ENCODE data around the gene PCNX1. TPM values are rescaled to one million over a fixed set of nuclear protein-coding genes. Genes with fewer than 3 reads are reported as not detected.
A peak's percentile ranks its signal among the peaks of the same experiment; 100 is the strongest.

The PCNX1 gene
- total and polyA plus RNA-seq, 2 donors (not counting 1 experiment from before 2014, with no cell fraction given), result 35.7 to 69.4 TPM

DNA sequence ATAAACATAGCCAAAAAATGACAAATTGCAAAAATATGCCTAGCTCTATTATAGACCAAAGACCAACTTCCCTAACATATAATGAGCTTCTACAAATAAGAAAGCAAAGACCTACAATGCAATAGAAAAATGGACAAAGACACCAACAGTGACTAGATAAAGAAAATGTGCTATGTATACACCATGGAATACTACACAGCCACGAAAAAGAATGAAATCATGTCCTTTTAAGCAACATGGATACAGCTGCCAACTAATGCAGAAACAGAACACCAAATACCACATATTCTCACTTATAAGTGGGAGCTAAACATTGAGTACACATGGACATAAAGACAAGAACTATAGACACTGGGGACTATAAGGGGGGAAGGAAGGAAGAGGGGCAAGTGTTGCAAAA, 10.9 kb upstream of the PCNX1 start:
- Histone ChIP-seq H3K36me3 (ENCODE audit: control insufficient read depth, insufficient read depth, low read length) (no peaks in the 10 kb centered on the region), H3K27me3 (ENCODE audit: control insufficient read depth, insufficient read depth, low read length) (no peaks in the 10 kb centered on the region), H3K9me3 (ENCODE audit: control insufficient read depth, insufficient read depth, low read depth, low read length) (no peaks in the 10 kb centered on the region), H3K79me2 (ENCODE audit: control insufficient read depth, insufficient read depth, low read length) (no peaks in the 10 kb centered on the region), H3K4me2 (ENCODE audit: extremely low read depth, insufficient read depth, low read length) (no peak overlapping the region), H3K9ac (ENCODE audit: insufficient read depth, low read length) (no peak overlapping the region), H3K27ac (ENCODE audit: insufficient read depth, low read length) (no peak overlapping the region), H3K4me3 (replicated peaks in 1 of 4; ENCODE audit: control extremely low read depth in 1 of 4, insufficient read depth in 1 of 4, low read depth in 3 of 4, low read length in 4 of 4) (no peak overlapping the region), H4K20me1 (ENCODE audit: control insufficient read depth, extremely low read depth, insufficient read depth, low read length) (no peaks in the 10 kb centered on the region), H2AFZ (ENCODE audit: low read length) (no peak overlapping the region), H3K4me1 (ENCODE audit: control insufficient read depth, extremely low read depth, insufficient read depth, low read length) (peaks cover 16% of the 10 kb centered on the region)
- DNase-seq (ENCODE audit: low read depth in 2 of 2), result no peak
- TF ChIP-seq EZH2 (IDR thresholded peaks at IDR 0.05; ENCODE audit: low read length, missing control alignments), result no peak
- TF ChIP-seq, protein P1, sequence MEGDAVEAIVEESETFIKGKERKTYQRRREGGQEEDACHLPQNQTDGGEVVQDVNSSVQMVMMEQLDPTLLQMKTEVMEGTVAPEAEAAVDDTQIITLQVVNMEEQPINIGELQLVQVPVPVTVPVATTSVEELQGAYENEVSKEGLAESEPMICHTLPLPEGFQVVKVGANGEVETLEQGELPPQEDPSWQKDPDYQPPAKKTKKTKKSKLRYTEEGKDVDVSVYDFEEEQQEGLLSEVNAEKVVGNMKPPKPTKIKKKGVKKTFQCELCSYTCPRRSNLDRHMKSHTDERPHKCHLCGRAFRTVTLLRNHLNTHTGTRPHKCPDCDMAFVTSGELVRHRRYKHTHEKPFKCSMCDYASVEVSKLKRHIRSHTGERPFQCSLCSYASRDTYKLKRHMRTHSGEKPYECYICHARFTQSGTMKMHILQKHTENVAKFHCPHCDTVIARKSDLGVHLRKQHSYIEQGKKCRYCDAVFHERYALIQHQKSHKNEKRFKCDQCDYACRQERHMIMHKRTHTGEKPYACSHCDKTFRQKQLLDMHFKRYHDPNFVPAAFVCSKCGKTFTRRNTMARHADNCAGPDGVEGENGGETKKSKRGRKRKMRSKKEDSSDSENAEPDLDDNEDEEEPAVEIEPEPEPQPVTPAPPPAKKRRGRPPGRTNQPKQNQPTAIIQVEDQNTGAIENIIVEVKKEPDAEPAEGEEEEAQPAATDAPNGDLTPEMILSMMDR (conservative IDR thresholded peaks at IDR 0.05 in 1 of 2, IDR thresholded peaks at IDR 0.05 in 1 of 2; ENCODE audit: low read depth in 1 of 2, low read length in 2 of 2), result no peak

DNA sequence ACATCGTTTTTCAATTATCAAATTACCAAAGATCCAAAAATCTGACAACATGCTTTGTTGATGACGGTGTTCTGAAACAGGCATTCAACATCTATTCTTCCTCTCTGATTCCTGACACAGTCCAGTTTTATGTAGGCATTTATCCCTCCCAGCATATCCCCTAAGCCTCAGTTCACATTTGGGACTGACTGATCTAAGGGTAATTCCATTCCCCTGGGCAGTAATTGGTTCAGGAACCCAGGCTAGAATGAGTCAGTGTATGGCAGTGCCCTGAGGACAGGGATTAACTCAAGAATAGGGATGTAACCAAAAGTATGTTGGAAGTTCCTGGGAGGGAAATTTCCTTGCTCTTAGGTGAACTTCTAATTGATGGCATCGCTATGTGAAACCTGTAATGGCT, 10.3 kb upstream of the PCNX1 start:
- no peaks in the 10 kb centered on the region for H3K36me3 ChIP-seq (ENCODE audit: control insufficient read depth, insufficient read depth, low read length)
- no peaks in the 10 kb centered on the region for H3K9me3 ChIP-seq (ENCODE audit: control insufficient read depth, insufficient read depth, low read depth, low read length)
- no peak overlapping the region for H3K9ac ChIP-seq (ENCODE audit: insufficient read depth, low read length)
- H3K4me2 ChIP-seq (ENCODE audit: extremely low read depth, insufficient read depth, low read length), result peak overlapping the region; percentile 82
- no peaks in the 10 kb centered on the region for H3K79me2 ChIP-seq (ENCODE audit: control insufficient read depth, insufficient read depth, low read length)
- H2AFZ ChIP-seq (ENCODE audit: low read length), result peak overlapping the region; percentile 68
- H3K27me3 ChIP-seq (ENCODE audit: control insufficient read depth, insufficient read depth, low read length), result no peaks in the 10 kb centered on the region
- peak overlapping the region in 2 of 4 experiments; percentile 5 to 14 for H3K4me3 ChIP-seq (replicated peaks in 1 of 4; ENCODE audit: control extremely low read depth in 1 of 4, insufficient read depth in 1 of 4, low read depth in 3 of 4, low read length in 4 of 4)
- DNase-seq (ENCODE audit: low read depth in 2 of 2), result no peak
- H3K4me1 ChIP-seq (ENCODE audit: control insufficient read depth, extremely low read depth, insufficient read depth, low read length), result peaks cover 20% of the 10 kb centered on the region
- no peaks in the 10 kb centered on the region for H4K20me1 ChIP-seq (ENCODE audit: control insufficient read depth, extremely low read depth, insufficient read depth, low read length)
- TF ChIP-seq EZH2 (IDR thresholded peaks at IDR 0.05; ENCODE audit: low read length, missing control alignments), result no peak
- TF ChIP-seq, protein P1 (conservative IDR thresholded peaks at IDR 0.05 in 1 of 2, IDR thresholded peaks at IDR 0.05 in 1 of 2; ENCODE audit: low read depth in 1 of 2, low read length in 2 of 2), result no peak
- peak overlapping the region; percentile 47 for H3K27ac ChIP-seq (ENCODE audit: insufficient read depth, low read length)

DNA sequence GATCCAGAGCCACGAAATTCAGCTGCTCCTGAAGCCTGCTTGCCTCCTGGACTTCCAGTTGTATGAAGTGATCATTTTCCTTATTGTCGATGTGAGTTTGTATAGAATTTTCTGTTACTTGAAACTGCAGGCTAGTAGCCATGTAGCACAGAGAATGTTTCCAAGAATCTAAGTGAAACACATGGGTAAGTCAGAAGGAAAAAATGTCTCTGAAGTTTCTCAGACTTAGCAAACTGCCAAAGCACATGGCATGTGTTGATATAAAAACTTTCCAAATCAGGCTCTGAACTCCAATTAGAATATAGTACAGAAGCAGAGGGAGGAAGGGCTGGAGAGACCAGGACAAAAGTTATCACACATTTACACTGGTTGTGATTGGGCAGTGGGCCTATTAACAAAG, 9.8 kb upstream of the PCNX1 start:
- Histone ChIP-seq H3K4me2 (ENCODE audit: extremely low read depth, insufficient read depth, low read length) (peak overlapping the region; percentile 82), H3K79me2 (ENCODE audit: control insufficient read depth, insufficient read depth, low read length) (no peaks in the 10 kb centered on the region), H3K4me3 (replicated peaks in 1 of 4; ENCODE audit: control extremely low read depth in 1 of 4, insufficient read depth in 1 of 4, low read depth in 3 of 4, low read length in 4 of 4) (peak overlapping the region in 2 of 4 experiments; percentile 5 to 14), H3K4me1 (ENCODE audit: control insufficient read depth, extremely low read depth, insufficient read depth, low read length) (peaks cover 20% of the 10 kb centered on the region), H3K27ac (ENCODE audit: insufficient read depth, low read length) (peak overlapping the region; percentile 47), H2AFZ (ENCODE audit: low read length) (peak overlapping the region; percentile 68), H3K36me3 (ENCODE audit: control insufficient read depth, insufficient read depth, low read length) (no peaks in the 10 kb centered on the region), H3K9me3 (ENCODE audit: control insufficient read depth, insufficient read depth, low read depth, low read length) (no peaks in the 10 kb centered on the region), H3K9ac (ENCODE audit: insufficient read depth, low read length) (no peak overlapping the region), H3K27me3 (ENCODE audit: control insufficient read depth, insufficient read depth, low read length) (no peaks in the 10 kb centered on the region), H4K20me1 (ENCODE audit: control insufficient read depth, extremely low read depth, insufficient read depth, low read length) (no peaks in the 10 kb centered on the region)
- no peak for TF ChIP-seq EZH2 (IDR thresholded peaks at IDR 0.05; ENCODE audit: low read length, missing control alignments)
- TF ChIP-seq, protein P1 (conservative IDR thresholded peaks at IDR 0.05 in 1 of 2, IDR thresholded peaks at IDR 0.05 in 1 of 2; ENCODE audit: low read depth in 1 of 2, low read length in 2 of 2), result no peak
- DNase-seq (ENCODE audit: low read depth in 2 of 2), result peak; percentile 87 to 89
